CD4-positive, alpha-beta T cell treated with Interleukin-6 for 4 hours (primary cell): ENCODE measurements around the gene PRKD3.
A peak's percentile ranks its signal among the peaks of the same experiment; 100 is the strongest.
"Not testable (repeated sequence)": the region's sequence is repeated elsewhere in the genome, so short reads cannot be mapped to it uniquely, and the experiment has no call there.

Experiments
- DNase-seq: peaks from one replicate; pipeline ENCODE4 v3.0.0-alpha.2; 2020; ENCODE audit warnings: mixed read lengths

Gene PRKD3

GRCh38 chr2:37306024-37306423 lies 18.6 kb downstream of the PRKD3 start:
- DNase-seq = no peak

GRCh38 chr2:37302701-37303252 lies 21.9 kb downstream of the PRKD3 start:
- DNase-seq = no peak

GRCh38 chr2:37301408-37301807 lies 23.2 kb downstream of the PRKD3 start:
- DNase-seq = peak; percentile 12

- no peak for DNase-seq
Observed at GRCh38 chr2:37300578-37300977, 24.1 kb downstream of the PRKD3 start.

- DNase-seq = no peak
Observed at GRCh38 chr2:37300146-37300545, 24.5 kb downstream of the PRKD3 start.

- no peak for DNase-seq
Observed at GRCh38 chr2:37297632-37298031, 27.0 kb downstream of the PRKD3 start.

GRCh38 chr2:37295469-37296073 lies 29.1 kb downstream of the PRKD3 start:
- no peak for DNase-seq

GRCh38 chr2:37294858-37295257 lies 29.8 kb downstream of the PRKD3 start:
- not testable (repeated sequence) for DNase-seq

- no peak for DNase-seq
Observed at GRCh38 chr2:37291680-37292079, 33.0 kb downstream of the PRKD3 start.

GRCh38 chr2:37287966-37288365 lies 36.7 kb downstream of the PRKD3 start:
- DNase-seq = peak; percentile 23

- no peak for DNase-seq
Observed at GRCh38 chr2:37284381-37284780, 40.3 kb downstream of the PRKD3 start.

- no peak for DNase-seq
Observed at GRCh38 chr2:37283207-37283606, 41.4 kb downstream of the PRKD3 start.

- DNase-seq = no peak
Observed at GRCh38 chr2:37282746-37283145, 41.9 kb downstream of the PRKD3 start.

- DNase-seq = no peak
Observed at GRCh38 chr2:37281916-37282315, 42.7 kb downstream of the PRKD3 start.

- DNase-seq = no peak
Observed at GRCh38 chr2:37276291-37276690, 48.3 kb downstream of the PRKD3 start.
